Endothelial cell of umbilical vein (primary cell): ENCODE data around the gene ZNF224. TPM values are rescaled to one million over a fixed set of nuclear protein-coding genes. Genes with fewer than 3 reads are reported as not detected.

Source experiments
- BruUV-seq: library from RNA; stranded (reverse); fragments of 400-500 nt; replicated peaks from 2 replicates; lab custom pipeline; 2021; lab: Mats Ljungman, UMichigan
- CTCF ChIA-PET: fragments of 300-600, 350-600 bp; sonication (Branson Sonifier 250); formaldehyde crosslinking; loops from one replicate; lab custom pipeline; 2021; ENCODE audit warnings: antibody characterized with exemption, inconsistent platforms; lab: Charles Lee
- POLR2A ChIA-PET: fragments of 300-600, 350-600 bp; sonication (Branson Sonifier 250); formaldehyde crosslinking; loops from one replicate; lab custom pipeline; 2021; ENCODE audit warnings: antibody characterized with exemption, inconsistent platforms; lab: Charles Lee
- DNase-seq: peaks from one replicate; pipeline ENCODE4 v3.0.0-alpha.2; 2011; ENCODE audit warnings: low read depth, low spot score
- FAIRE-seq: peaks from 2 replicates; lab custom pipeline; 2011; peaks lifted over from hg19 to GRCh38; lab: Jason Lieb, UNC
- H2AFZ ChIP-seq: 2 replicates; pipeline ENCODE4 v1.6.0; 2012; ENCODE audit warnings: low read depth, low read length, control low read depth, inconsistent platforms
- H3K27ac ChIP-seq: 2 replicates; pipeline ENCODE4 v1.5.1; 2011; ENCODE audit warnings: low read depth, mild to moderate bottlenecking, control low read depth, low read length, moderate library complexity; ENCODE audit not compliant: insufficient read depth
- H3K27me3 ChIP-seq, 2 experiments: 2 replicates each; pipeline versions ENCODE4 v1.6.0 to v1.6.1; 2011; ENCODE audit warnings: low read length in 2 of 2, mixed read lengths in 1 of 2; ENCODE audit not compliant: control insufficient read depth in 2 of 2, insufficient read depth in 2 of 2
- H3K36me3 ChIP-seq, 2 experiments: 2 replicates in 1 of 2; 3 replicates in 1 of 2; pipeline ENCODE4 v1.5.1; 2011; ENCODE audit warnings: low read length in 2 of 2, mild to moderate bottlenecking in 1 of 2, moderate library complexity in 1 of 2; ENCODE audit not compliant: control insufficient read depth in 2 of 2, insufficient read depth in 2 of 2; ENCODE audit errors: extremely low read depth in 1 of 2
- H3K4me1 ChIP-seq: 3 replicates; pipeline ENCODE4 v1.5.1; 2011; ENCODE audit warnings: mild to moderate bottlenecking, low read length; ENCODE audit not compliant: control insufficient read depth, insufficient read depth; ENCODE audit errors: extremely low read depth
- H3K4me2 ChIP-seq: 2 replicates; pipeline ENCODE4 v1.6.1; 2011; ENCODE audit warnings: low read length, control low read depth, mixed read lengths; ENCODE audit not compliant: insufficient read depth
- H3K4me3 ChIP-seq, 3 experiments: fragments of 200-600 bp in 1 of 3; sonication (generic), shearing (Covaris generic) in 1 of 3; replicated peaks in 1 of 3; 2 replicates each; pipeline ENCODE4 v1.5.1; 2011 to 2016; ENCODE audit warnings: control low read depth in 3 of 3, low read length in 3 of 3, mild to moderate bottlenecking in 2 of 3, inconsistent platforms in 1 of 3, low read depth in 1 of 3, moderate library complexity in 1 of 3; ENCODE audit not compliant: insufficient read depth in 1 of 3
- H3K79me2 ChIP-seq: 2 replicates; pipeline ENCODE4 v1.6.0; 2012; ENCODE audit warnings: low read length, inconsistent platforms; ENCODE audit not compliant: control insufficient read depth, insufficient read depth
- H3K9ac ChIP-seq: replicated peaks from 2 replicates; pipeline ENCODE3; 2011; ENCODE audit warnings: low read length, control low read depth; ENCODE audit not compliant: insufficient read depth; ENCODE audit errors: extremely low read depth
- H3K9me1 ChIP-seq: replicated peaks from 3 replicates; pipeline ENCODE4 v1.6.0; 2011; ENCODE audit warnings: mild to moderate bottlenecking, low read length; ENCODE audit not compliant: control insufficient read depth, insufficient read depth; ENCODE audit errors: extremely low read depth
- H3K9me3 ChIP-seq: replicated peaks from 2 replicates; pipeline ENCODE4 v1.5.1; 2012; ENCODE audit warnings: low read length, inconsistent platforms; ENCODE audit not compliant: control insufficient read depth, insufficient read depth
- H4K20me1 ChIP-seq: replicated peaks from 2 replicates; pipeline ENCODE3; 2011; ENCODE audit warnings: mild to moderate bottlenecking, low read length; ENCODE audit not compliant: control insufficient read depth, insufficient read depth; ENCODE audit errors: extremely low read depth
- EZH2 ChIP-seq: IDR thresholded peaks from 2 replicates; pipeline ENCODE4 v1.6.1; 2012; ENCODE audit warnings: borderline replicate concordance, low read depth, mild to moderate bottlenecking, moderate library complexity, low read length, inconsistent platforms; ENCODE audit not compliant: severe bottlenecking
- FOS ChIP-seq: IDR thresholded peaks from 2 replicates; pipeline ENCODE4 v1.6.1; 2011; ENCODE audit warnings: mild to moderate bottlenecking, low read length, moderate library complexity, borderline replicate concordance; ENCODE audit not compliant: insufficient read depth
- GATA2 ChIP-seq: IDR thresholded peaks from 2 replicates; pipeline ENCODE4 v1.7.0; 2011; ENCODE audit warnings: low read depth, mild to moderate bottlenecking, moderate library complexity, mixed read lengths, low read length; ENCODE audit not compliant: insufficient read length, insufficient read depth
- JUN ChIP-seq: IDR thresholded peaks from 2 replicates; pipeline ENCODE4 v1.6.1; 2011; ENCODE audit warnings: borderline replicate concordance, low read depth; ENCODE audit not compliant: insufficient read length, insufficient read depth
- MYC ChIP-seq: IDR thresholded peaks from one replicate; pipeline ENCODE4 v1.6.1; 2011; ENCODE audit warnings: mild to moderate bottlenecking, low read depth, low read length
- POLR2A ChIP-seq: IDR thresholded peaks from 2 replicates; pipeline ENCODE4 v1.6.1; 2012; ENCODE audit warnings: low read depth, mild to moderate bottlenecking, control low read depth, low read length
- POLR2AphosphoS5 ChIP-seq: IDR thresholded peaks from 2 replicates; pipeline ENCODE4 v1.6.1; 2012; ENCODE audit warnings: low read depth, mild to moderate bottlenecking, control low read depth, low read length, moderate library complexity; ENCODE audit not compliant: insufficient read depth
- dilution Hi-C: fragments of 300-500 bp; cut with MboI; formaldehyde crosslinking; loops from one replicate; pipeline ENCODE4 v1.15.0; 2019; ENCODE audit warnings: low sequenced_read_pairs; ENCODE audit not compliant: extremely low pct_ligation_motif_present
- intact Hi-C: fragments of 100-400 bp; cut with micrococcal nuclease; formaldehyde crosslinking; loops from one replicate; pipeline ENCODE4 v1.10.0; 2022
- polyA plus RNA-seq, 4 experiments: library from polyadenylated mRNA; depleted of rRNA in 3 of 4; stranded (reverse) in 3 of 4; unstranded in 1 of 4; fragments of >200 nt; gene quantifications; 2 replicates each; pipeline versions ENCODE4 v1.2.1 to v1.2.3, GENCODE V29; 2011 to 2012; ENCODE audit warnings: missing spikeins in 1 of 4
- small RNA-seq: library from RNA; depleted of rRNA; stranded (forward); fragments of <200 nt; gene quantifications from one replicate; pipeline ENCODE3, GENCODE V24; 2012; ENCODE audit warnings: low replicate concordance, low read depth; ENCODE audit not compliant: insufficient read depth, insufficient read length
- total RNA-seq: library from RNA; stranded (reverse); gene quantifications from 2 replicates; pipeline ENCODE4 v1.2.3, GENCODE V29; 2021
- TF ChIP-seq, protein P1 (sequence below), 2 donors: IDR thresholded peaks; 1 replicate in 1 of 2; 2 replicates in 1 of 2; pipeline ENCODE4 v1.5.1; 2011; ENCODE audit warnings: low read length in 2 of 2, mild to moderate bottlenecking in 2 of 2, moderate library complexity in 2 of 2, control low read depth in 1 of 2, inconsistent platforms in 1 of 2, low read depth in 1 of 2; ENCODE audit not compliant: insufficient read depth in 1 of 2; ENCODE audit errors: extremely low read depth in 1 of 2
- TF ChIP-seq, protein P2 (sequence below): IDR thresholded peaks from 2 replicates; pipeline ENCODE4 v1.6.1; 2011; ENCODE audit not compliant: insufficient read depth, insufficient read length

The ZNF224 gene
- total and polyA plus RNA-seq, 2 donors (not counting 3 experiments of a cell fraction or from before 2014, with no cell fraction given): 8.5 to 21.8 TPM

GRCh38 chr19:44156475-44156874, 62.3 kb downstream of the ZNF224 start:
- dilution Hi-C loops: no loop called here
- ChIA-PET POLR2A (no interaction called here), CTCF (no interaction called here)

More at GRCh38 chr19:44156475-44156874, 62.3 kb downstream of the ZNF224 start:
- BruUV-seq: no TSS peak
- no peaks in the 10 kb centered on the region for H3K4me1 ChIP-seq
- no peak overlapping the region for H3K4me3 ChIP-seq
- no peak overlapping the region for H3K4me2 ChIP-seq
- H3K79me2 ChIP-seq: no peaks in the 10 kb centered on the region
- no peak overlapping the region for H2AFZ ChIP-seq
- TF ChIP-seq, protein P1, sequence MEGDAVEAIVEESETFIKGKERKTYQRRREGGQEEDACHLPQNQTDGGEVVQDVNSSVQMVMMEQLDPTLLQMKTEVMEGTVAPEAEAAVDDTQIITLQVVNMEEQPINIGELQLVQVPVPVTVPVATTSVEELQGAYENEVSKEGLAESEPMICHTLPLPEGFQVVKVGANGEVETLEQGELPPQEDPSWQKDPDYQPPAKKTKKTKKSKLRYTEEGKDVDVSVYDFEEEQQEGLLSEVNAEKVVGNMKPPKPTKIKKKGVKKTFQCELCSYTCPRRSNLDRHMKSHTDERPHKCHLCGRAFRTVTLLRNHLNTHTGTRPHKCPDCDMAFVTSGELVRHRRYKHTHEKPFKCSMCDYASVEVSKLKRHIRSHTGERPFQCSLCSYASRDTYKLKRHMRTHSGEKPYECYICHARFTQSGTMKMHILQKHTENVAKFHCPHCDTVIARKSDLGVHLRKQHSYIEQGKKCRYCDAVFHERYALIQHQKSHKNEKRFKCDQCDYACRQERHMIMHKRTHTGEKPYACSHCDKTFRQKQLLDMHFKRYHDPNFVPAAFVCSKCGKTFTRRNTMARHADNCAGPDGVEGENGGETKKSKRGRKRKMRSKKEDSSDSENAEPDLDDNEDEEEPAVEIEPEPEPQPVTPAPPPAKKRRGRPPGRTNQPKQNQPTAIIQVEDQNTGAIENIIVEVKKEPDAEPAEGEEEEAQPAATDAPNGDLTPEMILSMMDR (IDR thresholded peaks at IDR 0.05; ENCODE audit: extremely low read depth in 1 of 2, insufficient read depth in 1 of 2, low read depth in 1 of 2, low read length in 2 of 2): no peak
- TF ChIP-seq GATA2 (no peak), FOS (no peak), POLR2A (no peak), MYC (no peak), POLR2AphosphoS5 (no peak), JUN (no peak), EZH2 (no peak)
- TF ChIP-seq, protein P2, sequence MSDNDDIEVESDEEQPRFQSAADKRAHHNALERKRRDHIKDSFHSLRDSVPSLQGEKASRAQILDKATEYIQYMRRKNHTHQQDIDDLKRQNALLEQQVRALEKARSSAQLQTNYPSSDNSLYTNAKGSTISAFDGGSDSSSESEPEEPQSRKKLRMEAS: no peak
- H3K27ac ChIP-seq: no peak overlapping the region
- intact Hi-C loops: no loop called here
- peaks cover 15 to 29% of the 10 kb centered on the region in 2 experiments for H3K36me3 ChIP-seq
- H4K20me1 ChIP-seq: no peaks in the 10 kb centered on the region
- H3K27me3 ChIP-seq: no peaks in the 10 kb centered on the region
- H3K9me3 ChIP-seq: peaks cover 19% of the 10 kb centered on the region
- no peak overlapping the region for H3K9ac ChIP-seq
- no peak for FAIRE-seq
- no peaks in the 10 kb centered on the region for H3K9me1 ChIP-seq
- DNase-seq: no peak

Small RNAs within 50 kb of the gene (small RNA-seq; reads per million reads assigned to genes)
- gene RNU6-902P: not detected

Other genes starting within 250 kb of the ZNF224 start
- gene ZNF404, start 210.4 kb upstream of the ZNF224 start, total RNA-seq: 0.62 and 1.5 TPM in 2 replicates
- gene ZNF404, start 210.4 kb upstream of the ZNF224 start, polyA plus RNA-seq: 0.37 and 0.68 TPM in 2 replicates
- 10.8 and 11.2 TPM in 2 replicates for gene ZNF45, start 159.1 kb upstream of the ZNF224 start, total RNA-seq
- gene ZNF45, start 159.1 kb upstream of the ZNF224 start, polyA plus RNA-seq: 4.7 and 6.1 TPM in 2 replicates
- 4.2 and 6.0 TPM in 2 replicates for gene ZNF221, start 143.1 kb upstream of the ZNF224 start, total RNA-seq
- gene ZNF221, start 143.1 kb upstream of the ZNF224 start, polyA plus RNA-seq: 0.45 and 1.4 TPM in 2 replicates
- 5.9 and 7.6 TPM in 2 replicates for gene ZNF155, start 110.2 kb upstream of the ZNF224 start, total RNA-seq
- gene ZNF155, start 110.2 kb upstream of the ZNF224 start, polyA plus RNA-seq: 1.8 and 2.0 TPM in 2 replicates
- gene ZNF230, start 91.4 kb upstream of the ZNF224 start, total RNA-seq: 2.9 TPM in 2 replicates
- gene ZNF230, start 91.4 kb upstream of the ZNF224 start, polyA plus RNA-seq: 1.4 and 1.5 TPM in 2 replicates
- gene ZNF222, start 69.0 kb upstream of the ZNF224 start, total RNA-seq: 4.7 and 5.2 TPM in 2 replicates
- 0.99 and 2.2 TPM in 2 replicates for gene ZNF222, start 69.0 kb upstream of the ZNF224 start, polyA plus RNA-seq
- gene ZNF223, start 42.3 kb upstream of the ZNF224 start, total RNA-seq: 3.4 and 3.7 TPM in 2 replicates
- 1.2 and 1.6 TPM in 2 replicates for gene ZNF223, start 42.3 kb upstream of the ZNF224 start, polyA plus RNA-seq
- gene ZNF284, start 22.2 kb upstream of the ZNF224 start, total RNA-seq: 2.4 and 2.7 TPM in 2 replicates
- gene ZNF284, start 22.2 kb upstream of the ZNF224 start, polyA plus RNA-seq: 0.98 and 1.1 TPM in 2 replicates
- 3.9 and 4.1 TPM in 2 replicates for gene ZNF225, start 19.0 kb downstream of the ZNF224 start, total RNA-seq
- 0.83 and 0.92 TPM in 2 replicates for gene ZNF225, start 19.0 kb downstream of the ZNF224 start, polyA plus RNA-seq
- gene ZNF234, start 47.2 kb downstream of the ZNF224 start, total RNA-seq: 10.6 and 11.9 TPM in 2 replicates
- gene ZNF234, start 47.2 kb downstream of the ZNF224 start, polyA plus RNA-seq: 2.1 and 2.5 TPM in 2 replicates
- gene ZNF226, start 70.7 kb downstream of the ZNF224 start, total RNA-seq: 19.7 and 19.8 TPM in 2 replicates
- gene ZNF226, start 70.7 kb downstream of the ZNF224 start, polyA plus RNA-seq: 5.9 and 8.8 TPM in 2 replicates
- gene ZNF227, start 118.2 kb downstream of the ZNF224 start, total RNA-seq: 17.2 and 17.8 TPM in 2 replicates
- gene ZNF227, start 118.2 kb downstream of the ZNF224 start, polyA plus RNA-seq: 2.8 and 3.4 TPM in 2 replicates
- 0.76 and 0.88 TPM in 2 replicates for gene ZNF233, start 165.5 kb downstream of the ZNF224 start, total RNA-seq
- 0.15 and 0.25 TPM in 2 replicates for gene ZNF233, start 165.5 kb downstream of the ZNF224 start, polyA plus RNA-seq
- 5.2 TPM in 2 replicates for gene ZNF235, start 210.7 kb downstream of the ZNF224 start, total RNA-seq
- gene ZNF235, start 210.7 kb downstream of the ZNF224 start, polyA plus RNA-seq: 1.8 and 2.0 TPM in 2 replicates